GM19328 (cell line): Measurements from ENCODE around the gene XBP1.
"Not testable (repeated sequence)": the region's sequence is repeated elsewhere in the genome, so short reads cannot be mapped to it uniquely, and the experiment has no call there.

Source experiments
- ATAC-seq: cut with Tn5 transposase; IDR thresholded peaks from one replicate; pipeline ENCODE4 v1.9.1; 2021; ENCODE audit warnings: mild to moderate bottlenecking, moderate library complexity; ENCODE audit not compliant: unreplicated experiment

XBP1 gene

GRCh38 chr22:28800308-28801041 lies at the start of gene XBP1:
Gene XBP1 (minus strand): TSS chr22:28800569.
- peak; percentile 88 for ATAC-seq

GRCh38 chr22:28846994-28847393 lies 46.6 kb upstream of the XBP1 start:
- no peak for ATAC-seq

GRCh38 chr22:28844277-28844676 lies 43.9 kb upstream of the XBP1 start:
- ATAC-seq: not testable (repeated sequence)

GRCh38 chr22:28843633-28844032 lies 43.3 kb upstream of the XBP1 start:
- ATAC-seq: no peak

- no peak for ATAC-seq
Observed at GRCh38 chr22:28841111-28841510, 40.7 kb upstream of the XBP1 start.

- ATAC-seq: no peak
Observed at GRCh38 chr22:28838971-28839370, 38.6 kb upstream of the XBP1 start.

GRCh38 chr22:28837640-28838039 lies 37.3 kb upstream of the XBP1 start:
- no peak for ATAC-seq

GRCh38 chr22:28835630-28836189 lies 35.3 kb upstream of the XBP1 start:
- ATAC-seq: no peak

GRCh38 chr22:28833276-28833923 lies 33.0 kb upstream of the XBP1 start:
- no peak for ATAC-seq

- ATAC-seq: no peak
Observed at GRCh38 chr22:28832731-28833130, 32.4 kb upstream of the XBP1 start.

GRCh38 chr22:28831140-28832072 lies 31.0 kb upstream of the XBP1 start:
- no peak for ATAC-seq

- ATAC-seq: no peak
Observed at GRCh38 chr22:28830441-28830840, 30.1 kb upstream of the XBP1 start.

GRCh38 chr22:28829358-28830181 lies 29.2 kb upstream of the XBP1 start:
- ATAC-seq: no peak

GRCh38 chr22:28826921-28827320 lies 26.6 kb upstream of the XBP1 start:
- ATAC-seq: no peak

GRCh38 chr22:28826430-28826829 lies 26.1 kb upstream of the XBP1 start:
- not testable (repeated sequence) for ATAC-seq

- ATAC-seq: not testable (repeated sequence)
Observed at GRCh38 chr22:28824455-28824854, 24.1 kb upstream of the XBP1 start.

GRCh38 chr22:28822930-28823551 lies 22.7 kb upstream of the XBP1 start:
- no peak for ATAC-seq

- ATAC-seq: no peak
Observed at GRCh38 chr22:28821452-28821851, 21.1 kb upstream of the XBP1 start.

- no peak for ATAC-seq
Observed at GRCh38 chr22:28820885-28821284, 20.5 kb upstream of the XBP1 start.
